T-helper 1 cell treated with Interleukin-12 subunit alpha and Interleukin-12 subunit beta and Interleukin-4 antibody, amounts not matched to agents 30 ng/mL and 1 ng/mL, for 36 hours (primary cell): ENCODE data around the gene TMBIM1. TPM values are rescaled to one million over a fixed set of nuclear protein-coding genes. Genes with fewer than 3 reads are reported as not detected.

Experiments
- intact Hi-C: fragments of 100-400 bp; cut with micrococcal nuclease; formaldehyde crosslinking; loops from one replicate; pipeline ENCODE4 v1.15.1; 2024
- total RNA-seq: library from RNA; stranded (reverse); gene quantifications from 2 replicates; pipeline ENCODE4 v1.2.3, GENCODE V29; 2022

The TMBIM1 gene
- total RNA-seq, 1 donor from 2014 or later: 76.0 TPM

DNA sequence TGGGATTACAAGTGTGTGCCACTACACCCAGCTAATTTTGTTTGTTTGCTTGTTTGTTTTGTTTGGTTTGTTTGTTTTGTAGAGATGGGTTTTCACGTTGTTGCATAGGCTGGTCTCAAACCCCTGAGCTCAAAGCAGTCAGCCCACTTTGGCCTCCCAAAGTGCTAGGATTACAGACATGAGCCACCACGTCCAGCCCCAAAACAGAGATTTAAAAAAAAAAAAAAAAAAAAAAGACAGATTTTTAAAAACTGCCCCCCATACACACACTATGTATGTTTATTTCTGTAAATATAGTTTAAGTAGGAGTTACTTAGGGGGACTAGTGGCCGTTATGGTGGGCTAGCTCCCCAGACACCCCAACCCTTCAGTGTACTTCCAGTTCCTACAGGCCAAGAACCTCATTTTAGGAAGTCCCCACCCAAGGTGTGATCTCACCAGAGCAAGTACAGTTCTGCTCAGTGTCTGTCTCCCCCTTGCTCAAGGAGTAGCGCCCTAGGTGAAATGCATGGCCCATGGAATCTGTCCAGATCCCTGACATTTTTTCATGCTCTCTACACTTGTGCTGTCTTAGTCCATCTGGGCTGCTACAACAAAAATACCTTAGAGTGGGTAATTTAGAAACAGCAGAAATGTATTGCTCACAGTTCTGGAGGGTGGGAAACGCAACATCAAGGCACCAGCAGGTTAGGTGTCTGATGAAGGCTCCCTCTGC is 1.6 kb upstream of the TMBIM1 start:
- intact Hi-C loops: loop anchor here (2.0 to 5.0 kb wide), 3 partner anchors 63 to 378 kb away; partner anchors contain the start of genes CATIP, RNF25 and STK36

DNA sequence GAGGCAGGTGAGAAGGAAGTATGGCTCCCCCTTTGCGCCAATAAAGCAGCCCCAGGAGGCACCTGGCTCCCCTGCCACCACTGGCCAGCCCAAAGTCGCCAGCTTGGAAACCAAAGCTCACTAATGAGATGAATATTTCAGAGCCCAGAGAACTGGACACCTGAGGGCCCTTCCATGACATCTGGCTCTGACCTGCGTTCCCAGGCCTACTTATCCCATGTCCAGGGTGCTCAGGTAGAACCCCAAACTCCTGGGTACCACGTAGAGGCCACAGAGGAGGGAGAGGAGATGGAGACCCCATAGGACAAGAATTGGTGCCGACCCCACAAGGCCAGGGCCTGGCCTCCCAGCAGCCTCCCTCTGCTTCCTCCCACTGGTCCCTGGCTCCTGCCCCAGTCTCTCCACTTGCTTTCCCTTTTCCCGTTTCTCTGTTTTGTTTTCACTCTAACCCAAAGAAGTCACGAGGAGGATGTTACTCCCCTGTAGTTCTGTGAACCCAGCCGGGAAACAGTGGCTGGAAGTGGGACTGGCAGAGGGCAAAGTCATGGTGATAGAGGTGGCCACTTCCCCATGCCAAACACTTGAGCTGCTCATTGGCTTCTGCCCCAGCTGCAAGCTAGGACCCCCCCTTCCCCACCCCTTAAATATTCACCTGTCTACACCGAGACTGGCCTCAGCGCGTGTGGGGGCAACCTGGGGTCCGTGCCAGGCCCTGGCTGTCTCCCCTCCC is 820 bp downstream of the TMBIM1 start:
- intact Hi-C loops: loop anchor here (1.0 to 5.0 kb wide), 12 partner anchors 7 to 419 kb away; partner anchors contain the start of genes CATIP, CNOT9, RNF25 and STK36

DNA sequence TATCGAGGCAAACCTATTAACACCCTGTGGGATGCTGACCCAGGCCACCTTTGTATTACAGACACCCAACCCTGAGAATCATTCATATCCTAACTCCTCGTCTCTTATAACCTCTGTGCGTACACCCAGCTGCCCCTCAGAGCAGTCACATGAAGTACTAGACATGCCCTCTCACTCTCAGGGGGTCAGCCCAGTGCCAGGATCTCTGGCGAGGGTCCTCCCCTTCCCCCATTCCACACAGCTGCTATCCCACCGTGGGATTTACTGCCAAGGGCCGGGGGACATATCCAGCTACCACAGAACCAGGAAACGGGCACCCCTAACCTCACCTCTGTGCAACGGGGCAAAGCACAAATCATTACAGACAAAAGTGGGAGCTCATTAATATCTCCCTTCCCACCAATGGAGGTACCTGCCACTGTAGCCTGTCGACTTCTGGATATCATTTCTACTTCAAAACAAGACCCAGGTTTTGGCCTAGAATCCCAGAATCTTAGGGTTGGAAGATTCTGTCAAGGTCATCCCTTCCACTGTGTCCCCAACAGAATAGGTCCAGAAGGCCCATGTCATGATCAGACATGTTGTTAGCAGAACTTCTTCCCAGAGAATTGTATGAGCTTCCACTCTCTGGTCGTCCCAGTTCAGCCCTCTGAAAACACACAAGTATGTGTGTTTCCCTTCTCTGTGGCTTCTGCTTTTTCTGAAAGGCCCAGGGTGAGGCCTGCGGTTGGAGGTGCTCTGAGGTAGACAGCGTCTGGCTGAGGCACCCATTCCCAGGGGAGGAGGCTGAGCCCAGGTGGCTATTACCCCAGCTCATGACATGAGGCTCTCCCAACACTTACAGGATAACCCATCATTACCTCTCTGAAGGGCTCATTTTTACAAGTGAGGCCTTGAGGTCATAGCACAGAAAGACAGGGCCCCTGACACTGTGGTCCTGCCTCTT is 1.7 kb downstream of the TMBIM1 start:
- intact Hi-C loops: loop anchor here (5.0 kb wide), 1 partner anchor 382 kb away; the partner anchor contains the start of genes RNF25 and STK36

DNA sequence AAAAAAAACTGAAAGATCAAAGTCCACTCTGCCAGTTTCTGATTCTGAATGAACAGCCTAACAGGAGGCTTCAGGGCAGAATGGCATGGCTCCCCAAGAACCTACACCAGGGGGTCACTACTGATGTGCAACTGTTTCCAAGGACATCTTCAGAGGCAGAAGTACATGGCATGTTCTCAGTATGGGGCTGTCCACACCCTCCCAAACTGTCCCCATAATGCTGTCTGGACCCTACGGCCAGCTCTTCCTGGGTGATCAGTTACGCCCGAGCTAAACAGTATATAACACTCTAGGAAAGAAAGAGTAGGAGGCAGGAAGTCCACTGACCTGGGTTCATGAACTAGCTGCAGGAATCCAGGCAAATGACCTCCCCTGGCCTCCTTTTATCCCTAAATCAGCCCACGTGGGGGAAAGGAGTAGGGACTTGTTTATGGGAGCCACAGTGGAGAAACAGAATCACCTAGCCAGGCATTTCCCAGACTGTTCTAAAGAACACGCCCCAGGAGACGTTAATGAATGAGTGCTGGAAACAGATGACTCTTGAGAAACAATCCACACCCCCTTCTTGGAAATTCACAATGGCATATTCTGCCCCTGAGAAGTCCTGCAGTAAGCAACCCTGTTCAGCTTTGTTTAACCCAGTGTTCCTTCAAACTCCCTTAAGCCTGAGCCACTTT is 2.5 kb downstream of the TMBIM1 start:
- intact Hi-C loops: loop anchor here (5.0 kb wide), 2 partner anchors 383 to 873 kb away; partner anchors contain the start of genes NHEJ1, RNF25 and STK36

DNA sequence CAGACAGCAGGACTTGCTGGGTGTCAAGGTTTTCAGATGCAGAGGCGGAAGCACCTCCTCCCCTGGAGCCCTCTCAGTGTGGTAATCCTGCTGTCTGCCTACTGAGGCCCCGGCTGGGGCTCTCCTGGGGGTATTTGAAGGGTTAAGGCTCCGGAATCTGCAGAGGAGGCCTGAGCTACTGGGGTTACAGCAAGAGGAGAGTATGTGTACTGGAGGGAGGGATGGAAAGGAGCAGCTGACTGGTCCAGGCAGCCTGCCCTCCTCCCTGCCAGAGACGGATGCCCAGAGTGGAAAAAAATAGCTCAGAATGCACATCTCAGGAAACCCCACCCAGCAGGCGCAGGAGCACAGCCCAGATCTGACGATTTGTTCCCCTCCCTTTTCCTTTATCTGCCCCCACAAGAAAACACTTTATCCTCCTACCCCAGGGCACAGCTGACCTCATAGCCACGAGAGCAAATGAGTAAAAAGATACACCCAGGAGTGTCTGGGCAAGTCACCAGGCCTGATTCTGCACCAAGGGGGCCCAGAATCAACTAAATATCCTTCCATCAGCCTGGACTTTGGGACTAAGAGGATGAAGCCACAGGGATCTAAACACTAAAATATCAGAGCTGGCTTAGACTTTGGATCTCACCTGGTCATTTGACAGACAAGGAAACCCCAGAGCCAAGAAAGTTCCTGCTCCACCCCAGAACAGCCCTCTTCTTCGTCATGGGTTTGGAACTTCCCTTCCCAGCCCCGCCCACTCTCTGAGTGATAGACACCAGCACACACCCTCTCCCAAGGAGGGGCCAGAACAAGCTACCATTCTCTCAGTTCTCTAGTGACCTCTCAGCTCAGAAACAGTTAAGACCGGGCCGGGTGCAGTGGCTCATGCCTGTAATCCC is 5.5 kb downstream of the TMBIM1 start:
- intact Hi-C loops: loop anchor here (1.0 to 5.0 kb wide), 11 partner anchors 17 to 1100 kb away; partner anchors contain the start of genes AAMP, BCS1L, CATIP and CNOT9

DNA sequence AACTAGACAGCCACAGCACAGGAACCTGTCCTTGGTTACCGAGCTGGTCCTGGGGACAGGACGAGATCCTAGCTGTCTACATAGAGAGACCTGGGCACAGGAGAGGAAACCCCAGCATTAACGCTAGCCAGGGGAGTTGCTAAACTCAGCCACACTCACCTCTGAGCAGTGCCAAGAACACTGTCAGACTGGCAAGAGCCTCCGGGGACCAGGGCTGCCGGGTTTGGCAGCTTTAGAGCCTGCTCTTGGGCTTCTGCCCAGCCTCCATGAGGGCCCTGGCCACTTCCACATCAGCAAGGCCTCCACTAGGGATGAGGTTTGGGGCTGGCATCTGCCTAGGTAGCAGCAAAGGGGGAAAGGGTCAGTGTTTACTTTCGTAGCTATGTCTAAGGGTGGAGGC is 6.7 kb downstream of the TMBIM1 start:
- intact Hi-C loops: loop anchor here (1.0 to 5.0 kb wide), 5 partner anchors 15 to 877 kb away; partner anchors contain the start of genes AAMP, BCS1L, CATIP and NHEJ1

DNA sequence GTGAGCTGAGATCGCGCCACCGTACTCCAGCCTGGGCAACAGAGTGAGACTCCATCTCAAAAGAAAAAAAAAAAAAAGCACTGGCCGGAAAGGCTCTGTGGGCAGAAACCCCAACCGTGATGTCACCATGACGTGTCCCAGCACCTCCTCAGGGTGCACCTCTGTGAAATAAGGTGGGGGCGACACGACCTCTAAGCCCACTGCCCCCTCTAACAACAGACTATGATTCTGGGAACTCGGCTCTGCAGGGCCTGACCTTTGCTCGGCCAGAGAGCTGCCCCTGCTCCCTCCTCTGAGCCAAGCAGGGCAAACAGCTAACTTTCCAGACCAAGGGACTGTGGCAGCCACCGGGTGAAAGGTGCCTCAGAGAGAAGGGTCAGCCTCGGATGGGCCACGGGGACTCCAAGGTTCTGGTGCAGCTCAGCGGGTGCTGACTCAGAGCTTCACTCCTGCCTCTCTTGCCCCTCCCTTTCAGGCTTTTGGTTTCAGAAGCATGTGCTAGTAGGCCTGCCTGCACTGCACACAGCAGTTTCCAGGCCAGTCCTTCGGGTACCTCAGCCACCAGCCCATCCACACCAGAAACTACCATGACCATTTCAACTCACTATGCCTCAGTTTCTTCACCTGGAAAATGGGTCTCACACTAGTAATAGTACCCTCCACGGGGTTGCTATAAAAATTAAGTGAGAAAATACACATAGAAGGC is 8.0 kb downstream of the TMBIM1 start:
- intact Hi-C loops: loop anchor here (1.0 kb wide), 1 partner anchor 8 kb away; the partner anchor contains the start of gene TMBIM1

DNA sequence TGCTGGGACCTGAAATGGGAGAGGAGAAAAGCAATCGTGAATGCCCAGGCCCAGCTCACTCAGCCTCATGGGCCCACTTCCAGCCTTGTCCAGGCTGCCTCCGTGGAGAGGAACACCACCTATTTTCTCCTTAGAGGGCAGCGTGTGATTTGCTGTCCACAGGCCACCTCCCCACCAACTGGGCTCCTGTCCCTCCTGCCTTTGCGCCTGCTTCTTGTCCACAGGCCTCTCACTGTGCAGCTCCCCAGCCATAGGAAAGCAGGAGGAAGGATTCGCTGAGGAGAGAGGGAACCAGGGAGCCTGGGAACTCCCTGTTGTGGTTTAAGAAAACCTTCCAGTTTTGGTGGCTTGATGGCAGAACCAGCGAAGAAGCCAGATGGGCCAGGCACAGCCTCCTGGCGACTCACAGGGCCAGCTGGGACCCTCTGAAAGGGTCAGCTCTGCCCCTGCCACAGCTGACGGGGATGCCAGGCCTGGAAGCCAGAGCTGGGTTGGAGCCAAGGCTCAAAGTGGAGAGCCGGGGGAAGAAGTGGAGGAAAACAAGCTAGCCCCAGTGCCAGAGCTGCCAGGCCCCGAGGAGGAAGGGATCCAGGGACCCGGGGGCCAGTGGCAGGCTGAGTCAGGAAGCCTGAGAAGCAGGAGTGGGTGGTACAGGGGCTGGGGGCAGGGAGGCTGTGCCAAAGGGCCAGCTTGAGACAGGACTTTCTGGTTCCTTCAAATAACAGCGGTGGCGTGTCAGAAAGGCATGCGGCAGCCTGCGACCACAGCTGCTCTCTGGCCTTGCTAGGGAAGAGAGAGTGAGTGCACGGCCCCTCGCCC is 9.9 kb downstream of the TMBIM1 start:
- intact Hi-C loops: no loop called here

DNA sequence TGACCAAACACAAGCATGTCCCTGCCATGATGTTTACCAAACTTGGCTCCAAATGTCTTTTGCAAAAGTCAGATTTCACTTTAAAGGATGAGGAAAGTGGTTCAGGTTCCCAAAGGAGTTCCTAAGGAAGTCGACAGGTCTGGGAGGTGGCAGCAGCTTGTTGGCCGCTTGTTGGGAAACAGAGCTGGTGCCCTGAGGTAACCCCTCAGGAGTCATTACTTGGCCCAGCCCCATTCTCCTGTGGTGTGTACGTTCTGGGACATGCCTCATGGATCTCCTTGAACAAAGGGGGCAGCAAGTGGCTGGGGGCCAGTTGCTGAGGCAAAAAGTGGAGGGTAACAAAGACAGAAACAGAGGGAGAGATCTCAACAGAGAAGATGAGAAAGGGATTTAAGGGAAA is 10.9 kb downstream of the TMBIM1 start:
- intact Hi-C loops: no loop called here

DNA sequence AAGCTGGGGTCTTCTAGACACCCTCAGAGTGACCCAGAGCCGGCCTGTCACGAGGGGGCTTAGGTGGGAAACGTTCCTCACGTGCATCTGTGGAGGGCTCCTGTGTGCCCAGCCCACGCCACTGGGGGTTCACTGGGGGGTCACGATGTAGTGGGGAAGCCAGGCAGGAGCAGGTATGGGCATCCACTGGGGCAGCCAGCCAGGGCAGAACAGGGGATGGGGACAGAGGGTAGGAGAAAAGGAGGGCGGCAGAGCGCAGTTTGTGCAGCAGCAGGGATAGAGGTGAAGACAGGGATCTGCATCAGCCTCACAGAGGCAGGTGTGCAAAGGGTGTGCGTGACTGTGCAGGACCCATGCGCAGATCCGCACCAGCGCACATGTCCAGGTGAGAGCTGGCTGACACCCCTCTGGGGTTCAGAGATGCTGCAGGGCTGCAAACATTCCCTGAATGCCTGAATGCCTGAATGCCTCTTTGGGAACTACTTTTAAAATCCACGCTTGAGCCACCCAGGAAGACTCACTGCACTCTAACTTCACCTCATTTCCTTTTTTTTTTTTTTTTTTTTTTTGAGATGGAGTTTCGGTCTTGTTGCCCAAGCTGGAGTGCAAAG is 11.9 kb downstream of the TMBIM1 start:
- intact Hi-C loops: no loop called here

DNA sequence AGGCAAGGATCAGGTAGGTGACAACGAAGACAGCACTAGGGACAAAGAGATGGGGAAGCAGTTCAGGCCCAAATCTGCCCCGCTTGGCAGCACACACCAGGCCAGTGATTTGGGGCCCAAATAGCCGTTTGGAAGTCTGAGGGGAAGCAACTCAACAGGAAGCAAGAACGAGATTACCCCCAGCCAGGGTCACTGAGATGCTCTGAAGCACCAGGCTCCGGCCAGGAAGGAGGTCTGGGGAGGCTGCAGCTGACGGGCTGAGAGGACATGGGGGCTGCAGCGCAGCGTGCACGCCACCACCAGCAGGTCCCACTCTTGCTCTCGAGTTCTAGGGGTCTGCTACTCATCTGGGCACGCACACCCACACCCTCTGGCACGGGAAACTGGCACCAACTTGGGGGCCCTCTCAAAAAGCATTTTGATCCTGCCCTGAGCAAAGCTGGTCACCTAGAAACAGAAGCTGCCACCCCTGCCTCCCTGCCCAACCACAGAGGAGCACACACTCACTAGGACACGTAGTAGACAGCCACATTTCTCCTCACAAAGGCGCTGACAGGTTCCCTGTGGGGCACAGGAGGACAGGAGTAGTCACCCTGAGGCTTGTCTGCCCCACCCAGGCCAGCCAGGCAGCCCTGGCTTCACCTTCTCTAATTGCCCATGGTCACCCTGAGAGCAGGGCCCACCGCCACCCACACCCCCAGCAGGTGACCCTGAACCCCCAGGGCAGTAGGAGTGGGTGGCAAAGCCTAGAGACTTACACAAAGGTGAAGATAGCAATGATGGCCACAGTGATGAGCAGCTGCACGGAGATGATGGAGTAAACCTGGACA is 13.6 kb downstream of the TMBIM1 start:
- intact Hi-C loops: no loop called here

DNA sequence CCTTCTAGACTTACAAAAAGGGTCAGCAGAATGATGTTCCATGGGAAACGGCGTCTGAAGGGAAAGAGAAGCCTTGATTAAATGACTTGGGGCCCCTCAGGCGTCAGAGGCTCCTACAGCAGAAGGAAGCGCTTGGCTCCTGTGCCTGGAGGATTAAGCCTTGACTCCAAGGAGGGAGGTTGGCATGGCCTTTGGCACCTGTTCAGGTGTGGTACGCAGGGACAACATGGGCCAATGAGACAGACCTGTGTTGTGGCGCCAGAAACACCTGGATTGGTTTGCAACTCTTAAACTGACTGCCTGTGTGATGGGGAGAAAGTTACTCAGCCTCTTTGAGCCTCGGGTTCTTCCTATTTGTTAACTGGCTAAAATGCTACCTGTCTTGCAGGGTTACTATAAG is 14.4 kb downstream of the TMBIM1 start:
- intact Hi-C loops: no loop called here

DNA sequence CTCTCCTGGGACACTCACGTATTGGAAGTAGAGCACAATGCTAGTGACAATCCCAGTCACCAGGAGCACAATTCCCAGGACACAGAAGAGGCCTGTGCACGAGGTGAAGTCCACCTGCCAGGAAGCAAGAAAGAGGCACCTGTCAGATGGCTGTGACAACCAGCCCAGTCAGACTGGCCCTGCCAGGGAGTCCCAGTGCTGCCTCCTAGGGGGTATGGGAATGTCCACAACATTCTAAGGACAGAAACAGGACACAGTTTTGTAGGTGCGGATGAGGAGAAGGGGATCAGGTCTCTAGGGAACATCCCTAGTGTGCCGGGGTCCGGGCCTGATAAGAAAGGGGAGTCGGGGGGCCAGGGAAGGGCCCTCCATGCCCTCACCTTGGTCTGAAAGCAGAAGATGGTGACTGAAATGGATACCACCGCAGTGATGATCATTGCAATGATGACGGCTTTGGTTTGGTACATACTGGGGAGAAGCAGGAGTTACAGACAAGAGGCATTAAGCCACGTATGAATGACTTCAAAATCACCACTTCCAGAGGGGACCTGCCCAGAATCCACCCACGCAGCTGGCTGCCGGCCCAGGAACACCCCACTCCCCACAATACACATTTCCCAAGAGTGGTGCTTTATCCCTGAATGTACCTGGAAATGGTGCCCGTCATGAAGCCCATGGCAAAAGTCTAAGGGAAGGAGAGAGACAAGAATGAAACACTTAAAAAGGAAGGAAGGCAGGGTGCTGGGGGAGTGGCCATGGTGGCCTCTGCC is 15.1 kb downstream of the TMBIM1 start:
- intact Hi-C loops: no loop called here

DNA sequence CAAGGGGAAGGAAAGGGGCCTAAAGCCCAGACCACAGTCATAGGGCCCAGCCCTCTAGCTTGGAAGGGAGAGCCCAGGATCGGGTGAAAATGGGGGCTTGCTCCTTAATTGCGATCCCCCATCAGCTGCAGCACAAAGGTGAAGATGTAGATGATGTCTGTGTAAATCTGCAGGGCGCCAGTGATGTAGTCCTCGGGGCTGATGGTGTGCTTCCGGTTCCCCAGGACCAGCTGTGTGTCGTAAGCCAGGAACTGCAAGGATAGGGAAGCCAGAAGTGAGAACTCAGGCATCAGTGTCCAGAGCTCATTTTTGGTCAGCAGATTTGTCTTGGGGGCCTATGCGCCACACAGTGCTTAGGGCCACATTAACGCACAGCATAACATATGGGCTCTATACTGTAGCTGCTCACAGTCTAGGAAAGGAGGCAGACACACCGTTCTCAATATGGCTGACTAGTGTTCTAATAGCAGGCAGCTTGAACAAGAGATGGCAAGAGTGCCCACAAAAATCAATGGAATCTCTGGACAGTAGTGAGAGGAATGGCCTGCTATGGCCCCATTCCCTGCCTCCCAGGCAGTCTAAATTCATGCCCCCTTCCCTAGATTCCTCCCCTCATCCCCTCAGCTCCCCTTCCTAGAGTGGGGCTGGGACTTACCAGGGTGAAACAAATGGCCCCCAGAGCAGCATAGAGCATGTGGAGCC is 16.8 kb downstream of the TMBIM1 start:
- intact Hi-C loops: no loop called here

DNA sequence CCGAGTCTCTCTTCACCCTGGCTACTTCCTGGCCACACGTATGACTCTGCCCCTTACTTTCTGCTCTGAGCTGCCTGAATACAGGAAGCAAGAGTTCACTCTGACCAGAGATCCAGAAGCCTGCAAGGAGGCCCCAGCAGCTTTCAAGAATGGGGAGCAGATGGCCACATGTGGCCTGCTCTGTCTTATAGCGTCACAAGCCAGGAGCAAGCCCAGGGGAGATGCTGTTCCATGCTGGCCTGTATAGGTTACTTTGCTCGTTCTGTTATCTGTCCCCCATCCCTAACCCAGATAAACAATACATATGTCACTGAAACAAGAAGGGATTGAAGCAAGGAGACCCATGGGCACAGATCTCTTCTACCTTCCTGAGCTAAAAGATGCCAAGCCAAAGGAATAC is 17.7 kb downstream of the TMBIM1 start:
- intact Hi-C loops: loop anchor here (5.0 kb wide), 2 partner anchors 1268 to 1777 kb away; partner anchors contain the start of genes CHPF, RPL37A and TMEM198
